ENCODE measurements around the gene OR5D14. TPM values are rescaled to one million over a fixed set of nuclear protein-coding genes. Genes with fewer than 3 reads are reported as not detected.

OR5D14 gene
- polyA plus RNA-seq, result not detected
- long read RNA-seq, donor 1, result 0 reads
- long read RNA-seq, donor 2, result 0 reads
- long read RNA-seq, donor 3, result 0 reads
- long read RNA-seq, donor 4, result 0 reads
- long read RNA-seq, donor 5, result 0 reads
- long read RNA-seq, donor 6, result 0 reads
- long read RNA-seq, donor 7, result 0 reads
- long read RNA-seq, donor 8, result 0 reads
- long read RNA-seq, donor 9, result 0 reads
- long read RNA-seq, donor 10, result 0 reads
- long read RNA-seq, donor 11, result 0 reads

DNA sequence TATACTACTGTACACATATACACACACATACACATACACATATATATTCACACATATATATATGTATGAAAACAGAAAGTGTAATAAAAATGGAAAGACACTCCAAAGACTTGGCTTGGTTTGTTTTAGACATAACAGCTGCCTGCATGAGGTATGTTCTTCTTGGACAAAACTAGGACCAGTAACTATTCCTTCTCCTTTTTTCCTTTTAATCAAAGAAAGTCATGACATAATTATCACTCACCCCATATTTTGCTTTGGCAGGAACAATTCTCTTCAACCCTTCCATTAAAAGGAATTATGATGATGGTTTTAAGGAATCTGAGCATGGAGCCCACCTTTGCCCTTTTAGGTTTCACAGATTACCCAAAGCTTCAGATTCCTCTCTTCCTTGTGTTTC, at the start of gene OR5D14:
Gene OR5D14, plus strand, starts transcription at position 301 of the 400 bp plus-strand sequence. Its CDS starts 0 bp downstream, at position 301.
- no peak within 1 kb of the TSS for H3K27ac ChIP-seq (ENCODE audit: low read length)
- H3K4me3 ChIP-seq (ENCODE audit: low read length), result no peak within 1 kb of the TSS
- H3K9me3 ChIP-seq (ENCODE audit: control insufficient read depth, low read depth, low read length), result peaks cover 5% of the 10 kb centered on the region
- no peaks in the 10 kb centered on the region for H3K4me1 ChIP-seq (ENCODE audit: control insufficient read depth, insufficient read depth, low read length)
- no peak for DNase-seq
- no peaks in the 10 kb centered on the region for H3K36me3 ChIP-seq (ENCODE audit: control insufficient read depth, insufficient read depth, low read length)
- no peaks in the 10 kb centered on the region for H3K27me3 ChIP-seq (ENCODE audit: control insufficient read depth, insufficient read depth, low read length)

DNA sequence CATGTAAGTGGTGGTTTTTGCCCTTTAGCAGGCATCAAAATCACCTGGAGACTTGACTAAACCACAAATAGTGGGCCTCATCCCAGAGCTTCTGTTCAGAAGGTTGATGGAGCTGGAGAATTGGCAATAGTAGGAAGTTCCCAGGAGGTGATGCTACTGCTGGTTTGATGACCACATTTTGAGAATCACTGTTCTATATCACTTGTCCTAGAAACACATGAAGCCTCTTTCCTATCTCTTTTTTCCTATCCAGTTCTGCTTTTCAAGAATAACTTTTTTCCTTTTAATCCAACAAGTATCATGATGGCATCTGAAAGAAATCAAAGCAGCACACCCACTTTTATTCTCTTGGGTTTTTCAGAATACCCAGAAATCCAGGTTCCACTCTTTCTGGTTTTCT, 22.2 kb upstream of the OR5D14 start, which contains the start of gene OR5D13:
Gene OR5D13, plus strand, starts transcription at position 301 of the 400 bp plus-strand sequence. Its CDS starts 0 bp downstream, at position 301.
- Histone ChIP-seq H3K4me3 (ENCODE audit: low read length) (no peak within 1 kb of the TSS), H3K27me3 (ENCODE audit: control insufficient read depth, insufficient read depth, low read length) (no peaks in the 10 kb centered on the region), H3K9me3 (ENCODE audit: control insufficient read depth, low read depth, low read length) (peaks cover 3% of the 10 kb centered on the region), H3K27ac (ENCODE audit: low read length) (no peak within 1 kb of the TSS), H3K36me3 (ENCODE audit: control insufficient read depth, insufficient read depth, low read length) (no peaks in the 10 kb centered on the region), H3K4me1 (ENCODE audit: control insufficient read depth, insufficient read depth, low read length) (no peaks in the 10 kb centered on the region)
- no peak for DNase-seq

DNA sequence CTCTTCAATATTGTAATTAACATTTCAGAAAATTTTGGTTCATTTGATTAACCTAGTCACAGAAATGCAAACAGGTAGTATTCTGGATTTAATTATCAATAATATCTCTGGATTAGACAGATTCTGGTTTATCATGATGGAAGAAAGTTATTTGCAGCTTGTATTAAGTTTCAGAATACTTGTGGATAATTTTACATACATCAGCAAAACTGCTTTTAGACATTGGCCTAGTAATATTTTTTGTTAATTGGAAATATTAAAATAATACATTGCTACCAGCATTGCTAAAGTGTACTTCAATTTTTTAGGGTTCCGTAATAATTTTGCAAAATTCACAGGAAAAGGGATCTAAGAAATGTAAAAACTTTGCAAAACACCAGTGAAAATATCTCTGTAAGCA, 3.8 kb upstream of the OR5D14 start:
- WGBS (ENCODE audit: insufficient coverage, low lambda C conversion rate), result 100% methylated on average over 1 of the region's 1 CpG

DNA sequence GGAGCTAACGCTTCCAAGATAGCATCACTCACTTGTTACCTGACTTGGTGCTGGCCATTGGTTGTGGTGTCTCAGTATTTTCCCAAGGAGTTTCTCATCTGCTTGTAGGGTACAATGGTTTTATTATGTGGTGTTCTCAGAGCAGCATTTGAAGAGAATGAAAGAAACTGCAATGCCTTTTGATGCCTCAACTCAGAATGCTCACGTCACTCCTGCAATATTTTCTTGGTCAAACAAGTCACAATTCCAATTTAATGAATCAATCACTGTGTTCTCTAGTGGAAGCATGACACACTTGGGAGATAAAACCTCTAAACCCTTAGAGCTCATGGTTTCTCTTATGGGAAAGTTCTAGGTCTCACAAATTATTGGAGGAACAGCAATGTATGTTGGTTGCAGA, 2.0 kb upstream of the OR5D14 start:
- Histone ChIP-seq H3K4me1 (ENCODE audit: control insufficient read depth, insufficient read depth, low read length) (no peaks in the 10 kb centered on the region), H3K9me3 (ENCODE audit: control insufficient read depth, low read depth, low read length) (peaks cover 5% of the 10 kb centered on the region), H3K27me3 (ENCODE audit: control insufficient read depth, insufficient read depth, low read length) (no peaks in the 10 kb centered on the region), H3K36me3 (ENCODE audit: control insufficient read depth, insufficient read depth, low read length) (no peaks in the 10 kb centered on the region), H3K27ac (ENCODE audit: low read length) (no peak overlapping the region), H3K4me3 (ENCODE audit: low read length) (no peak overlapping the region)
- no CpG with 5 or more reads among the region's 2 CpGs for WGBS (ENCODE audit: insufficient coverage, low lambda C conversion rate)
- DNase-seq, result no peak

More for the DNA sequence above, 3.8 kb upstream of the OR5D14 start:
- H3K27ac ChIP-seq (ENCODE audit: low read length), result no peak overlapping the region
- H3K4me1 ChIP-seq (ENCODE audit: control insufficient read depth, insufficient read depth, low read length), result no peaks in the 10 kb centered on the region
- no peak for DNase-seq
- H3K36me3 ChIP-seq (ENCODE audit: control insufficient read depth, insufficient read depth, low read length), result no peaks in the 10 kb centered on the region
- no peaks in the 10 kb centered on the region for H3K27me3 ChIP-seq (ENCODE audit: control insufficient read depth, insufficient read depth, low read length)
- H3K4me3 ChIP-seq (ENCODE audit: low read length), result no peak overlapping the region
- peaks cover 3% of the 10 kb centered on the region for H3K9me3 ChIP-seq (ENCODE audit: control insufficient read depth, low read depth, low read length)

GRCh38 chr11:55806248-55806647, 10.9 kb downstream of the OR5D14 start:
- H3K27ac ChIP-seq (ENCODE audit: low read length), result no peak overlapping the region

GRCh38 chr11:55811067-55811466, 15.7 kb downstream of the OR5D14 start, which contains the start of gene OR5L1:
OR5L1 (plus strand) TSS chr11:55811367; CDS start chr11:55811467, 100 bp downstream.
- peaks cover 3% of the 10 kb centered on the region for H3K9me3 ChIP-seq (ENCODE audit: control insufficient read depth, low read depth, low read length)
- no peak within 1 kb of the TSS for H3K4me3 ChIP-seq (ENCODE audit: low read length)
- H3K4me1 ChIP-seq (ENCODE audit: control insufficient read depth, insufficient read depth, low read length), result no peaks in the 10 kb centered on the region
- no peak within 1 kb of the TSS for H3K27ac ChIP-seq (ENCODE audit: low read length)
- H3K27me3 ChIP-seq (ENCODE audit: control insufficient read depth, insufficient read depth, low read length), result no peaks in the 10 kb centered on the region
- no peak for DNase-seq
- H3K36me3 ChIP-seq (ENCODE audit: control insufficient read depth, insufficient read depth, low read length), result no peaks in the 10 kb centered on the region
- WGBS (ENCODE audit: insufficient coverage, low lambda C conversion rate), result 82% methylated on average over 1 of the region's 1 CpG

More at GRCh38 chr11:55806248-55806647, 10.9 kb downstream of the OR5D14 start:
- no peak for DNase-seq
- WGBS (ENCODE audit: insufficient coverage, low lambda C conversion rate), result no CpG with 5 or more reads among the region's 1 CpG
- Histone ChIP-seq H3K4me1 (ENCODE audit: control insufficient read depth, insufficient read depth, low read length) (no peaks in the 10 kb centered on the region), H3K36me3 (ENCODE audit: control insufficient read depth, insufficient read depth, low read length) (no peaks in the 10 kb centered on the region), H3K9me3 (ENCODE audit: control insufficient read depth, low read depth, low read length) (no peaks in the 10 kb centered on the region), H3K4me3 (ENCODE audit: low read length) (no peak overlapping the region), H3K27me3 (ENCODE audit: control insufficient read depth, insufficient read depth, low read length) (no peaks in the 10 kb centered on the region)

- no peaks in the 10 kb centered on the region for H3K36me3 ChIP-seq (ENCODE audit: control insufficient read depth, insufficient read depth, low read length)
- peaks cover 15% of the 10 kb centered on the region for H3K9me3 ChIP-seq (ENCODE audit: control insufficient read depth, low read depth, low read length)
- no peak within 1 kb of the TSS for H3K4me3 ChIP-seq (ENCODE audit: low read length)
- 93% methylated on average over 4 of the region's 5 CpGs for WGBS (ENCODE audit: insufficient coverage, low lambda C conversion rate)
- H3K4me1 ChIP-seq (ENCODE audit: control insufficient read depth, insufficient read depth, low read length), result no peaks in the 10 kb centered on the region
- no peaks in the 10 kb centered on the region for H3K27me3 ChIP-seq (ENCODE audit: control insufficient read depth, insufficient read depth, low read length)
- DNase-seq, result no peak
- no peak within 1 kb of the TSS for H3K27ac ChIP-seq (ENCODE audit: low read length)
Measured at GRCh38 chr11:55819330-55819729, 24.0 kb downstream of the OR5D14 start, which contains the start of gene OR5D18. OR5D18 (plus strand) TSS chr11:55819630; CDS start chr11:55819630, 0 bp downstream.

- Histone ChIP-seq H3K36me3 (ENCODE audit: control insufficient read depth, insufficient read depth, low read length) (no peaks in the 10 kb centered on the region), H3K27me3 (ENCODE audit: control insufficient read depth, insufficient read depth, low read length) (no peaks in the 10 kb centered on the region), H3K9me3 (ENCODE audit: control insufficient read depth, low read depth, low read length) (peaks cover 6% of the 10 kb centered on the region), H3K4me1 (ENCODE audit: control insufficient read depth, insufficient read depth, low read length) (no peaks in the 10 kb centered on the region), H3K4me3 (ENCODE audit: low read length) (no peak within 1 kb of the TSS), H3K27ac (ENCODE audit: low read length) (no peak within 1 kb of the TSS)
- DNase-seq, result no peak
Measured at GRCh38 chr11:55826919-55827318, 31.6 kb downstream of the OR5D14 start, which contains the start of gene OR5L2. OR5L2 (plus strand) TSS chr11:55827219; CDS start chr11:55827219, 0 bp downstream.

GRCh38 chr11:55838452-55838851, 43.1 kb downstream of the OR5D14 start, which contains the start of gene OR5D16:
OR5D16 (plus strand) TSS chr11:55838752; CDS start chr11:55838752, 0 bp downstream.
- Histone ChIP-seq H3K27me3 (ENCODE audit: control insufficient read depth, insufficient read depth, low read length) (no peaks in the 10 kb centered on the region), H3K36me3 (ENCODE audit: control insufficient read depth, insufficient read depth, low read length) (no peaks in the 10 kb centered on the region), H3K27ac (ENCODE audit: low read length) (no peak within 1 kb of the TSS), H3K9me3 (ENCODE audit: control insufficient read depth, low read depth, low read length) (no peaks in the 10 kb centered on the region), H3K4me3 (ENCODE audit: low read length) (no peak within 1 kb of the TSS), H3K4me1 (ENCODE audit: control insufficient read depth, insufficient read depth, low read length) (no peaks in the 10 kb centered on the region)
- DNase-seq, result no peak
- 10% methylated on average over 2 of the region's 3 CpGs for WGBS (ENCODE audit: insufficient coverage, low lambda C conversion rate)

Data from large intestine (tissue), 12 donors.